Spinal cord (tissue), 10 donors: ENCODE measurements around the gene AGL. TPM values are rescaled to one million over a fixed set of nuclear protein-coding genes. Genes with fewer than 3 reads are reported as not detected.
"Not testable (repeated sequence)": the region's sequence is repeated elsewhere in the genome, so short reads cannot be mapped to it uniquely, and the experiment has no call there.

Experiments
- DNase-seq, 6 donors: peaks; one replicate each; pipeline versions ENCODE4 v3.0.0 to v3.0.0-alpha.2; 2013 to 2015; ENCODE audit warnings: low spot score in 6 of 6, low read depth in 4 of 6
- H3K27ac ChIP-seq: one replicate; pipeline ENCODE4 v1.5.1; 2013; ENCODE audit warnings: low read depth, low read length, control low read depth
- H3K27me3 ChIP-seq: one replicate; pipeline ENCODE4 v1.6.1; 2013; ENCODE audit warnings: low read length; ENCODE audit not compliant: control insufficient read depth, insufficient read depth
- H3K36me3 ChIP-seq: one replicate; pipeline ENCODE4 v1.6.1; 2013; ENCODE audit warnings: low read length; ENCODE audit not compliant: control insufficient read depth, insufficient read depth
- H3K4me1 ChIP-seq: one replicate; pipeline ENCODE4 v1.6.1; 2013; ENCODE audit warnings: low read length; ENCODE audit not compliant: control insufficient read depth, insufficient read depth
- H3K4me3 ChIP-seq: one replicate; pipeline ENCODE4 v1.5.1; 2013; ENCODE audit warnings: low read depth, low read length, control low read depth
- H3K9me3 ChIP-seq: one replicate; pipeline ENCODE4 v1.6.1; 2013; ENCODE audit warnings: low read length; ENCODE audit not compliant: control insufficient read depth, insufficient read depth
- WGBS: methylation state at CpG from one replicate; pipeline ENCODE4 v1.1.5; 2013; ENCODE audit warnings: missing lambda C conversion rate; ENCODE audit not compliant: insufficient coverage; 5-methylcytosine and 5-hydroxymethylcytosine counted together
- polyA plus RNA-seq, 2 donors: library from polyadenylated mRNA; unstranded; fragments of 120-200 nt; gene quantifications; one replicate each; pipeline ENCODE4 v1.2.1, GENCODE V29; 2013; ENCODE audit not compliant: insufficient read length in 2 of 2
- total RNA-seq, 2 donors: library from RNA; depleted of rRNA in 1 of 2; stranded (reverse); fragments of 120-200 nt in 1 of 2; fragments of >200 nt in 1 of 2; gene quantifications; one replicate each; pipeline versions ENCODE4 v1.2.3 to v1.2.4, GENCODE V29; 2013 to 2014
- donor health status: healthy.

The AGL gene
- total and polyA plus RNA-seq, 4 donors = 16.5 to 42.1 (median 22.8) TPM

DNA sequence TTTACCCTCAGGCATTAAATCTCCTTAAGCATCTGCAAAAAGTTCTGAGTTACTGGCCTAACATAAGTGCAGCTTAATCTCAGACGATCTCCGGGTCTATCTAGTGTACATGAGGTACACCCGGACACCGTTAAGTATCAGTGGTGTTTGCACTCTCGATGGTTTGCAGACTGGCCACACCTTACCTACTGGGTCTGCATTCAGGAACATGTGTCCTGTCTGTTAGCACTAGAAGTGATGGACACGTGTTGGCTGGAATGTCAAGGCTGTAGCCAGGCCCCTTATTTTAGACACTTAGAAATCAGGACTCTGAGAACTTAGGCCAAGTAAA is 783 bp upstream of the AGL start:
- Histone ChIP-seq H3K27me3 (no peaks in the 10 kb centered on the region), H3K4me1 (peaks cover 3% of the 10 kb centered on the region), H3K27ac (peak overlapping the region; percentile 81), H3K4me3 (peak overlapping the region; percentile 77), H3K9me3 (no peaks in the 10 kb centered on the region), H3K36me3 (no peaks in the 10 kb centered on the region)
- WGBS = 63% methylated on average over 6 of the region's 6 CpGs
- DNase-seq = no peak

DNA sequence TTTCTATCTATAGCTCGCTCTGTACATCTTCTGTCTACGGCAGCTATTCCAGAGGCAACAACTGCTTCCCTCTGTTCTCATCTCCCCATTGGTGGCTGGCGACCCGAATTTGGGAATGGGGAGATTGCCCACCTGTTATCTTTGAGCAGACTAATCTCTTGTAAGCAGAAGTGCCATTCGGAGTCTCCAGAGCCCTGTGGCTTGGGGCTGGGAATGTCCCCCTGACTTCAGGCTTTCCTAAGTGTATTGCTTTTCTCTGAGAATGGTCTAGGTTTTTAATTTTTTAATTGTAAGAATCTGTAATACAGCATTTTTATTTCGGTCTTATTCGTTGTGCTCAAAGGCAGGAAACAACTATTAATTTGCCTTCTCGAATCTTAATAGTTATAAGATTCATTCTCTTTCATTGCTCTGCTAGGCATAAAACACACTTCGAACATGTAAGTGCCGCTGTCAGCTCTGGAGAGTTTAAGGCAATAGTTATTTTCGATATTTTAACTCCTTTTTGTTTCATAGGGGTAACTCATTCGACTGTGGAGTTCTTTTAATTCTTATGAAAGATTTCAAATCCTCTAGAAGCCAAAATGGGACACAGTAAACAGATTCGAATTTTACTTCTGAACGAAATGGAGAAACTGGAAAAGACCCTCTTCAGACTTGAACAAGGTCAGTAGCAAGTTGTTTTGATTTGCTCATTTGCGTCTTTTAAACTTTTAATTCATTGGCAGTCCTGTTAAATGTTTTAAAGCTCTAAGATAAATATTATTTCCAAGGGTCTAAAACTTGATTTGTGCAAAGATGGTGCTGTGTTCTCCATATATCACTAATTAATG is 514 bp downstream of the AGL start:
- no peaks in the 10 kb centered on the region for H3K9me3 ChIP-seq
- WGBS = 0% methylated on average over 2 of the region's 15 CpGs
- H3K27ac ChIP-seq = peak overlapping the region; percentile 81
- H3K36me3 ChIP-seq = peaks cover 4% of the 10 kb centered on the region
- H3K27me3 ChIP-seq = no peaks in the 10 kb centered on the region
- peak in 1 of 6 donors; percentile 29 for DNase-seq
- peak overlapping the region; percentile 77 for H3K4me3 ChIP-seq
- peaks cover 3% of the 10 kb centered on the region for H3K4me1 ChIP-seq

GRCh38 chr1:99851850-99852454 is 1.8 kb downstream of the AGL start:
- Histone ChIP-seq H3K9me3 (no peaks in the 10 kb centered on the region), H3K4me1 (peaks cover 3% of the 10 kb centered on the region), H3K4me3 (no peak overlapping the region), H3K36me3 (peaks cover 4% of the 10 kb centered on the region), H3K27ac (no peak overlapping the region), H3K27me3 (no peaks in the 10 kb centered on the region)
- WGBS = no CpG with 5 or more reads among the region's 4 CpGs
- peak in 1 of 6 donors; percentile 43 for DNase-seq

GRCh38 chr1:99852648-99853047 is 2.5 kb downstream of the AGL start:
- no peak for DNase-seq
- Histone ChIP-seq H3K27me3 (no peaks in the 10 kb centered on the region), H3K9me3 (no peaks in the 10 kb centered on the region), H3K36me3 (peaks cover 4% of the 10 kb centered on the region), H3K27ac (no peak overlapping the region), H3K4me3 (no peak overlapping the region), H3K4me1 (peaks cover 3% of the 10 kb centered on the region)
- WGBS = no CpG with 5 or more reads among the region's 3 CpGs

DNA sequence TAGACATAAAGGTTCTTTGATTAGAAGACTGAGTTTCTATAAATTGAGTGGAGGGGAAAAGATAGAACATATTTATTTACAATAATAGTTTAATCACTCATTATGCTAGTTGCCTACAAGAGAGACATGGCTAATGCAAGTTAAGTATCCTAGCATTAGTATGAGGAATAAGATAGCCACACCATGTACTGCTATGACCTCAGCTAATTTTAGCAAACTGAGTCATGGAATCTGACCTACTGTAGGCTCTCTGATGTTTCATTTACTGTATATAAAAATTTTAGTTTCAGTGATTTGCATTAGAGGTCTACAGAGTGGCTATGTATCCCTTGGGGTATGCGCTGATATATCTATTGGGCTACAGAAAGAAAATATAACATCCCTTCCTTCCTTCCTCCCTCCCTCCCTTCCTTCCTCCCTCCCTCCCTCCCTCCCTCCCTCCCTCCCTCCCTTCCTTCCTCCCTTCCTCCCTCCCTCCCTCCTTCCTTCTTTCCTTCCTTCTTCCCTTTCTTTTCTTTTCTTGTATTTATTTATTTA is 5.8 kb downstream of the AGL start:
- no peaks in the 10 kb centered on the region for H3K9me3 ChIP-seq
- H3K4me1 ChIP-seq = no peaks in the 10 kb centered on the region
- H3K27me3 ChIP-seq = no peaks in the 10 kb centered on the region
- no peak overlapping the region for H3K27ac ChIP-seq
- no peak overlapping the region for H3K4me3 ChIP-seq
- no CpG with 5 or more reads among the region's 1 CpG for WGBS
- H3K36me3 ChIP-seq = peaks cover 4% of the 10 kb centered on the region
- DNase-seq = no peak

GRCh38 chr1:99857041-99857440 is 6.9 kb downstream of the AGL start:
- H3K27me3 ChIP-seq, H3K27ac ChIP-seq, DNase-seq, H3K4me3 ChIP-seq, H3K9me3 ChIP-seq, H3K36me3 ChIP-seq, H3K4me1 ChIP-seq: not testable (repeated sequence)
- WGBS = 100% methylated on average over 4 of the region's 33 CpGs

DNA sequence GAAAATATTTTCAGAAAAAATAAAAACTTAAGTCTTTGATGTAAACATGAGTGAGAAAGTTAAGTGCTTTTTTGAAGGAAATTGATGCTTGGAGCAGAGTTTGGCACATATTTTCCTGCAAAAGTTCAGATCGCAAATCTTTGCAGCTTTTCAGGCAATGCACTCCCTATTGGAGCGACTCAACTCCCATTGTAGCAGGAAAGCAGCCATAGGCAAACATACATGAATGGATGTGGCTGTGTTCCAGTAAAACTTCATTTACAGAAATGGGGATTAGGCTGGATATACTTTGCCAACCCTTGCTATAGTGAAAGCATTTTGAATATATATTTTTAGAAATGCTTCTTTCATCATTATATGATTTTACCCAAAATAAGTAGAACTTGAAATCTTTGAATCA is 8.1 kb downstream of the AGL start:
- Histone ChIP-seq H3K27me3 (no peaks in the 10 kb centered on the region), H3K4me1 (no peaks in the 10 kb centered on the region), H3K4me3 (no peak overlapping the region), H3K27ac (no peak overlapping the region), H3K36me3 (peaks cover 6% of the 10 kb centered on the region), H3K9me3 (no peaks in the 10 kb centered on the region)
- WGBS = 33% methylated on average over 1 of the region's 2 CpGs
- DNase-seq = peak in 1 of 6 donors; percentile 8

GRCh38 chr1:99858881-99859280 is 8.7 kb downstream of the AGL start:
- no peaks in the 10 kb centered on the region for H3K27me3 ChIP-seq
- H3K4me1 ChIP-seq = no peaks in the 10 kb centered on the region
- no peaks in the 10 kb centered on the region for H3K9me3 ChIP-seq
- H3K36me3 ChIP-seq = peaks cover 11% of the 10 kb centered on the region
- H3K27ac ChIP-seq = no peak overlapping the region
- no peak for DNase-seq
- H3K4me3 ChIP-seq = no peak overlapping the region

GRCh38 chr1:99860703-99861102 is 10.5 kb downstream of the AGL start:
- no peaks in the 10 kb centered on the region for H3K27me3 ChIP-seq
- DNase-seq = no peak
- WGBS = no CpG with 5 or more reads among the region's 4 CpGs
- peaks cover 7% of the 10 kb centered on the region for H3K36me3 ChIP-seq
- H3K27ac ChIP-seq = no peak overlapping the region
- no peaks in the 10 kb centered on the region for H3K9me3 ChIP-seq
- no peak overlapping the region for H3K4me3 ChIP-seq
- no peaks in the 10 kb centered on the region for H3K4me1 ChIP-seq

GRCh38 chr1:99867682-99868081 is 17.5 kb downstream of the AGL start:
- H3K4me1 ChIP-seq = no peaks in the 10 kb centered on the region
- H3K36me3 ChIP-seq = peaks cover 11% of the 10 kb centered on the region
- 100% methylated on average over 3 of the region's 6 CpGs for WGBS
- no peak for DNase-seq
- no peak overlapping the region for H3K4me3 ChIP-seq
- H3K27me3 ChIP-seq = no peaks in the 10 kb centered on the region
- H3K9me3 ChIP-seq = no peaks in the 10 kb centered on the region
- H3K27ac ChIP-seq = no peak overlapping the region
